ENCODE results near the gene ADAT1.
A peak's percentile ranks its signal among the peaks of the same experiment; 100 is the strongest.

The ADAT1 gene

GRCh38 chr16:75566040-75566757 is 56.9 kb downstream of the ADAT1 start, which contains the start of gene GABARAPL2 (continued):
- no peak for TF ChIP-seq ZNF362 (tag by site-specific recombination; IDR thresholded peaks at IDR 0.05)

- H3K4me1 ChIP-seq (ENCODE audit: control insufficient read depth, insufficient read depth, low read length) = no peaks in the 10 kb centered on the region
- H3K4me3 ChIP-seq (ENCODE audit: low read depth, low read length) = peak overlapping the region; percentile 88
- TF ChIP-seq ZNF335 (tag by site-specific recombination; conservative IDR thresholded peaks at IDR 0.05) (peak; percentile 85), ZNF530 (tag by site-specific recombination; IDR thresholded peaks at IDR 0.05; ENCODE audit: low read depth) (no peak), PRDM4 (tag by site-specific recombination; IDR thresholded peaks at IDR 0.05) (peak; percentile 48; the same call in 1 of the 2 replicates), ZBTB48 (tag by site-specific recombination; IDR thresholded peaks at IDR 0.05) (peak; percentile 94), ZBTB7A (tag by site-specific recombination; IDR thresholded peaks at IDR 0.05; ENCODE audit: low read depth) (no peak), KLF7 (tag by site-specific recombination; IDR thresholded peaks at IDR 0.05; ENCODE audit: borderline replicate concordance) (no peak), WT1 (tag by site-specific recombination; IDR thresholded peaks at IDR 0.05) (peak; percentile 87), ZNF561 (tag by site-specific recombination; IDR thresholded peaks at IDR 0.05; ENCODE audit: borderline replicate concordance) (no peak)
- no peaks in the 10 kb centered on the region for H3K9me3 ChIP-seq (ENCODE audit: control insufficient read depth, insufficient read depth, low read depth, low read length)
- peaks cover under 1 to 33% of the 10 kb centered on the region in 2 experiments; a peak in 1 of 3 replicates for H3K36me3 ChIP-seq (ENCODE audit: control insufficient read depth in 2 of 2, insufficient read depth in 1 of 2, low read length in 2 of 2)
- ChIA-PET CTCF (interaction anchor here (0.7 to 1.8 kb wide), 5 partner anchors 19 to 100 kb away, joined by 3 to 6 read pairs (median 5); no protein-coding TSS in a partner anchor), POLR2A (interaction anchor here (0.5 to 3.4 kb wide), 6 partner anchors 10 to 82 kb away, joined by 4 to 26 read pairs (median 14); partner anchors contain the start of genes ADAT1, KARS1, TERF2IP and TMEM231)
- H3K27ac ChIP-seq (ENCODE audit: extremely low read depth, low read depth, low read length) = no peak overlapping the region; the same call in 1 of the 2 replicates
These were observed 57.4 kb downstream of the ADAT1 start for GRCh38 chr16:75565640-75566039.

- ChIA-PET CTCF (interaction anchor here (1.6 kb wide), 1 partner anchor 62 kb away, joined by 3 read pairs; no protein-coding TSS in a partner anchor), POLR2A (no interaction called here)
- H3K36me3 ChIP-seq (ENCODE audit: control insufficient read depth in 2 of 2, insufficient read depth in 1 of 2, low read length in 2 of 2) = no peaks in the 10 kb centered on the region
- no peak for TF ChIP-seq ZNF416 (tag by site-specific recombination; IDR thresholded peaks at IDR 0.05)
- no peak for TF ChIP-seq ELK4 (IDR thresholded peaks at IDR 0.05; ENCODE audit: borderline replicate concordance, low read depth, low read length)
- no peak for TF ChIP-seq ZNF639 (tag by site-specific recombination; IDR thresholded peaks at IDR 0.05)
- no peak for TF ChIP-seq ZNF155 (tag by site-specific recombination; IDR thresholded peaks at IDR 0.05)
- no peak for TF ChIP-seq SCRT2 (tag by site-specific recombination; IDR thresholded peaks at IDR 0.05)
- no peak for TF ChIP-seq GLI4 (tag by site-specific recombination; IDR thresholded peaks at IDR 0.05)
- TF ChIP-seq ZBTB20 (tag by site-specific recombination; IDR thresholded peaks at IDR 0.05) = no peak
- no peak for TF ChIP-seq ZSCAN23 (tag by site-specific recombination; IDR thresholded peaks at IDR 0.05)
- TF ChIP-seq ZNF184 (tag by site-specific recombination; IDR thresholded peaks at IDR 0.05) = no peak
- TF ChIP-seq ZNF76 (tag by site-specific recombination; IDR thresholded peaks at IDR 0.05; ENCODE audit: borderline replicate concordance, low read depth) = no peak
- no peak for TF ChIP-seq ZNF623 (tag by site-specific recombination; IDR thresholded peaks at IDR 0.05)
- no peak for TF ChIP-seq PRDM4 (tag by site-specific recombination; IDR thresholded peaks at IDR 0.05)
- TF ChIP-seq YY1 (tag by site-specific recombination; IDR thresholded peaks at IDR 0.05) = no peak
- TF ChIP-seq KLF9 (tag by site-specific recombination; IDR thresholded peaks at IDR 0.05; ENCODE audit: low read depth) = no peak
- no peak for TF ChIP-seq ZNF169 (tag by site-specific recombination; IDR thresholded peaks at IDR 0.05)
These were observed 63.3 kb downstream of the ADAT1 start for GRCh38 chr16:75559564-75560372.

More at GRCh38 chr16:75559564-75560372, 63.3 kb downstream of the ADAT1 start:
- Histone ChIP-seq H3K27ac (ENCODE audit: extremely low read depth, low read depth, low read length) (no peak overlapping the region), H3K4me1 (ENCODE audit: control insufficient read depth, insufficient read depth, low read length) (no peaks in the 10 kb centered on the region), H3K4me3 (ENCODE audit: low read depth, low read length) (no peak overlapping the region), H3K9me3 (ENCODE audit: control insufficient read depth, insufficient read depth, low read depth, low read length) (no peaks in the 10 kb centered on the region)
